Suppressor macrophage treated with lipopolysaccharide for 4 hours (primary cell): ENCODE measurements around the gene SASH1.
"Not testable (repeated sequence)": the region's sequence is repeated elsewhere in the genome, so short reads cannot be mapped to it uniquely, and the experiment has no call there.

Experiments
- DNase-seq: peaks from one replicate; pipeline ENCODE4 v3.0.0-alpha.2; 2020

SASH1 gene

GRCh38 chr6:148370176-148370575 lies 27.5 kb downstream of the SASH1 start:
- no peak for DNase-seq

- DNase-seq, result no peak
These were observed 31.6 kb downstream of the SASH1 start for GRCh38 chr6:148374040-148374774.

GRCh38 chr6:148375401-148375800 lies 32.8 kb downstream of the SASH1 start:
- no peak for DNase-seq

GRCh38 chr6:148379481-148379880 lies 36.8 kb downstream of the SASH1 start:
- no peak for DNase-seq

GRCh38 chr6:148379966-148380713 lies 37.5 kb downstream of the SASH1 start:
- no peak for DNase-seq

- DNase-seq, result not testable (repeated sequence)
These were observed 39.4 kb downstream of the SASH1 start for GRCh38 chr6:148382051-148382450.

- no peak for DNase-seq
These were observed 40.2 kb downstream of the SASH1 start for GRCh38 chr6:148382861-148383260.

GRCh38 chr6:148383658-148384368 lies 41.2 kb downstream of the SASH1 start:
- peak; percentile 90 for DNase-seq

GRCh38 chr6:148385379-148385778 lies 42.7 kb downstream of the SASH1 start:
- DNase-seq, result no peak

GRCh38 chr6:148388521-148388920 lies 45.9 kb downstream of the SASH1 start:
- DNase-seq, result peak; percentile 46

GRCh38 chr6:148389086-148389485 lies 46.4 kb downstream of the SASH1 start:
- DNase-seq, result no peak

GRCh38 chr6:148389917-148390316 lies 47.3 kb downstream of the SASH1 start:
- no peak for DNase-seq

GRCh38 chr6:148392127-148392526 lies 49.5 kb downstream of the SASH1 start:
- not testable (repeated sequence) for DNase-seq

- peak; percentile 33 for DNase-seq
These were observed 50.0 kb downstream of the SASH1 start for GRCh38 chr6:148392671-148393070.

- no peak for DNase-seq
These were observed 53.0 kb downstream of the SASH1 start for GRCh38 chr6:148395583-148396101.

- DNase-seq, result no peak
These were observed 53.8 kb downstream of the SASH1 start for GRCh38 chr6:148396411-148396810.

GRCh38 chr6:148396926-148397325 lies 54.3 kb downstream of the SASH1 start:
- DNase-seq, result no peak

- no peak for DNase-seq
These were observed 55.6 kb downstream of the SASH1 start for GRCh38 chr6:148398244-148398643.

GRCh38 chr6:148398678-148399077 lies 56.0 kb downstream of the SASH1 start:
- no peak for DNase-seq

GRCh38 chr6:148401571-148401970 lies 58.9 kb downstream of the SASH1 start:
- DNase-seq, result no peak

- no peak for DNase-seq
These were observed 61.9 kb downstream of the SASH1 start for GRCh38 chr6:148404456-148405054.

GRCh38 chr6:148405894-148406293 lies 63.3 kb downstream of the SASH1 start:
- no peak for DNase-seq
